Breast epithelium (tissue), 4 donors: Measurements from ENCODE around the gene AGAP1. TPM values are rescaled to one million over a fixed set of nuclear protein-coding genes. Genes with fewer than 3 reads are reported as not detected.

ENCODE experiments used
- DNase-seq, 2 donors: peaks; one replicate each; pipeline ENCODE4 v3.0.0-alpha.2; 2019; ENCODE audit warnings: low spot score in 2 of 2
- H3K27ac ChIP-seq, 2 donors: fragments of 200-600 bp; sonication (generic) in 1 of 2; one replicate each; pipeline ENCODE4 v1.5.1; 2016 to 2019; ENCODE audit warnings: mild to moderate bottlenecking in 1 of 2
- H3K27me3 ChIP-seq, 2 donors: fragments of 200-600 bp; sonication (generic) in 1 of 2; one replicate each; pipeline versions ENCODE4 v1.5.1 to v1.6.0; 2017 to 2019; ENCODE audit warnings: control low read depth in 1 of 2, mild to moderate bottlenecking in 1 of 2
- H3K36me3 ChIP-seq: fragments of 200-600 bp; one replicate; pipeline ENCODE4 v1.5.1; 2019
- H3K4me1 ChIP-seq, 2 donors: fragments of 200-600 bp; sonication (generic); one replicate each; pipeline ENCODE4 v1.5.1; 2016 to 2019; ENCODE audit warnings: control low read depth in 1 of 2
- H3K4me3 ChIP-seq, 3 donors: fragments of 200-600 bp; sonication (generic); 1 replicate in 2 of 3; 2 replicates in 1 of 3; pipeline ENCODE4 v1.5.1; 2016 to 2019; ENCODE audit warnings: mild to moderate bottlenecking in 3 of 3, moderate library complexity in 2 of 3
- H3K9me3 ChIP-seq, 2 donors: fragments of 200-600 bp; sonication (generic) in 1 of 2; one replicate each; pipeline ENCODE4 v1.5.1; 2016 to 2019; ENCODE audit warnings: control low read depth in 1 of 2
- POLR2A ChIP-seq: fragments of 450-650 bp; IDR thresholded peaks from one replicate; pipeline ENCODE4 v1.6.1; 2016; ENCODE audit warnings: antibody characterized with exemption, mild to moderate bottlenecking, moderate library complexity
- POLR2AphosphoS5 ChIP-seq, 3 donors: sonication (generic); formaldehyde crosslinking; IDR thresholded peaks; one replicate each; pipeline ENCODE4 v1.6.1; 2017; ENCODE audit warnings: antibody characterized with exemption in 3 of 3
- intact Hi-C: fragments of 100-400 bp; cut with DNase I; formaldehyde crosslinking; loops from one replicate; pipeline ENCODE4 v1.15.1; 2023; ENCODE audit warnings: low total_unique reads
- total RNA-seq, 3 donors: library from RNA; depleted of rRNA; stranded (reverse); fragments of >200 nt; gene quantifications; one replicate each; pipeline ENCODE4 v1.1.0, GENCODE V29; 2016
- TF ChIP-seq, protein P1 (sequence below), 3 donors: fragments of 450-650 bp; IDR thresholded peaks; one replicate each; pipeline ENCODE4 v1.5.1; 2016 to 2017; ENCODE audit warnings: antibody characterized with exemption in 3 of 3, mild to moderate bottlenecking in 3 of 3, moderate library complexity in 3 of 3

Gene AGAP1
- total RNA-seq, 3 donors from 2014 or later = 19.7 to 27.1 (median 25.9) TPM

DNA sequence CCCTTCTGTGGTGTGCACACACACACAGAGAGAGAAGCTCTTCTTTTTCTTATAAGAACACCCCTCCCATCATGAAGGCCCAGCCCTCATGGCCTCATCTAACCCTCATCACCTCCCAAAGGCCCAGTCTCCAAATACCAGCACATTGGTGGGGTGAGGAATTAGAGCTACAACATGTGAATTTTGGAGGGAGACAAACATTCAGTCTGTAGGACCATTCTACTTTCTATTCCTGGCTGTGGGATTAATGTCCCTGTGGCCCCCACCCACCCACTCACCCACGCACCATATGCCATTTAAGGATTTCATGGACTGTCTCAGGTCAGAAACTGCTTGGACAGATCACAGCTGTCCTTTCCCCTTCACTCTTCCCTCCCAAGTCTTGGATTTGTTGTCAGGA is 484.2 kb downstream of the AGAP1 start:
- Histone ChIP-seq H3K27ac (no peak overlapping the region), H3K9me3 (no peaks in the 10 kb centered on the region), H3K36me3 (no peaks in the 10 kb centered on the region), H3K27me3 (no peaks in the 10 kb centered on the region), H3K4me3 (no peak overlapping the region), H3K4me1 (no peaks in the 10 kb centered on the region)
- intact Hi-C loops = no loop called here
- DNase-seq = no peak
- TF ChIP-seq, protein P1, sequence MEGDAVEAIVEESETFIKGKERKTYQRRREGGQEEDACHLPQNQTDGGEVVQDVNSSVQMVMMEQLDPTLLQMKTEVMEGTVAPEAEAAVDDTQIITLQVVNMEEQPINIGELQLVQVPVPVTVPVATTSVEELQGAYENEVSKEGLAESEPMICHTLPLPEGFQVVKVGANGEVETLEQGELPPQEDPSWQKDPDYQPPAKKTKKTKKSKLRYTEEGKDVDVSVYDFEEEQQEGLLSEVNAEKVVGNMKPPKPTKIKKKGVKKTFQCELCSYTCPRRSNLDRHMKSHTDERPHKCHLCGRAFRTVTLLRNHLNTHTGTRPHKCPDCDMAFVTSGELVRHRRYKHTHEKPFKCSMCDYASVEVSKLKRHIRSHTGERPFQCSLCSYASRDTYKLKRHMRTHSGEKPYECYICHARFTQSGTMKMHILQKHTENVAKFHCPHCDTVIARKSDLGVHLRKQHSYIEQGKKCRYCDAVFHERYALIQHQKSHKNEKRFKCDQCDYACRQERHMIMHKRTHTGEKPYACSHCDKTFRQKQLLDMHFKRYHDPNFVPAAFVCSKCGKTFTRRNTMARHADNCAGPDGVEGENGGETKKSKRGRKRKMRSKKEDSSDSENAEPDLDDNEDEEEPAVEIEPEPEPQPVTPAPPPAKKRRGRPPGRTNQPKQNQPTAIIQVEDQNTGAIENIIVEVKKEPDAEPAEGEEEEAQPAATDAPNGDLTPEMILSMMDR (IDR thresholded peaks at IDR 0.05) = no peak
- TF ChIP-seq POLR2A = no peak
- no peak for TF ChIP-seq POLR2AphosphoS5 (IDR thresholded peaks at IDR 0.05)

GRCh38 chr2:235979037-235979436 is 485.2 kb downstream of the AGAP1 start:
- DNase-seq = no peak
- Histone ChIP-seq H3K27me3 (no peaks in the 10 kb centered on the region), H3K9me3 (no peaks in the 10 kb centered on the region), H3K27ac (no peak overlapping the region), H3K4me1 (no peaks in the 10 kb centered on the region), H3K36me3 (no peaks in the 10 kb centered on the region), H3K4me3 (no peak overlapping the region)
- TF ChIP-seq, protein P1 (IDR thresholded peaks at IDR 0.05) = no peak
- no peak for TF ChIP-seq POLR2AphosphoS5 (IDR thresholded peaks at IDR 0.05)
- TF ChIP-seq POLR2A = no peak
- intact Hi-C loops = no loop called here

GRCh38 chr2:235979753-235980435 is 486.1 kb downstream of the AGAP1 start:
- DNase-seq = no peak
- Histone ChIP-seq H3K9me3 (no peaks in the 10 kb centered on the region), H3K27me3 (no peaks in the 10 kb centered on the region), H3K4me1 (no peaks in the 10 kb centered on the region), H3K36me3 (no peaks in the 10 kb centered on the region), H3K27ac (no peak overlapping the region), H3K4me3 (no peak overlapping the region)
- intact Hi-C loops = no loop called here
- TF ChIP-seq POLR2A = no peak
- no peak for TF ChIP-seq POLR2AphosphoS5 (IDR thresholded peaks at IDR 0.05)
- TF ChIP-seq, protein P1 (IDR thresholded peaks at IDR 0.05) = no peak

- no peaks in the 10 kb centered on the region for H3K4me1 ChIP-seq
- no peak for DNase-seq
- H3K27me3 ChIP-seq = no peaks in the 10 kb centered on the region
- TF ChIP-seq, protein P1 (IDR thresholded peaks at IDR 0.05) = no peak
- TF ChIP-seq POLR2AphosphoS5 (IDR thresholded peaks at IDR 0.05) (no peak), POLR2A (no peak)
- no peak overlapping the region for H3K27ac ChIP-seq
- no peak overlapping the region for H3K4me3 ChIP-seq
- intact Hi-C loops = no loop called here
- H3K9me3 ChIP-seq = no peaks in the 10 kb centered on the region
- H3K36me3 ChIP-seq = no peaks in the 10 kb centered on the region
Measured at GRCh38 chr2:235981631-235982030, 487.8 kb downstream of the AGAP1 start.

DNA sequence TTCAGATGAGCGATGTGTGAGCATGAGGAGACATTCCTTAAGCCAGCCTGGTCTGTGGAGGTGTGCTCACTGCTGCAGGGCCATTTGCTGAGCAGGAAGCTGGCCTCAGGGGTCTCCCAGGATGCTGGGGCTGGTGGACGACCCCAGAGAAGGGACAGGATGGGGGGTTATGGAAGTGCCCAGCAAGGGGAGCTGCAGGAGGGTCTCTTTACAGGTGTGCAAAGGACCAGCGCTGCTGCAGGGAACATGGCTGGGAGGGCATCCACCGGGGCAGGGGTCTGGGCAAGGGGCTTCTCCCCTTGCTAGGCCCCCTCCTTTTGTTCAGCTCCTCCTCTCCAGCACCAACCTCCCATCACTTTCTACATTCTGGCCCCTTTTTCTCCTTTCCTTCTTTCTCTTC is 489.2 kb downstream of the AGAP1 start:
- intact Hi-C loops = no loop called here
- no peaks in the 10 kb centered on the region for H3K36me3 ChIP-seq
- H3K27me3 ChIP-seq = no peaks in the 10 kb centered on the region

More for the DNA sequence above, 489.2 kb downstream of the AGAP1 start:
- H3K4me1 ChIP-seq = no peaks in the 10 kb centered on the region
- H3K27ac ChIP-seq = no peak overlapping the region
- no peak for DNase-seq
- no peaks in the 10 kb centered on the region for H3K9me3 ChIP-seq
- no peak overlapping the region for H3K4me3 ChIP-seq
- TF ChIP-seq, protein P1 (IDR thresholded peaks at IDR 0.05) = no peak
- no peak for TF ChIP-seq POLR2A
- no peak for TF ChIP-seq POLR2AphosphoS5 (IDR thresholded peaks at IDR 0.05)
